Panc1 (cell line): ENCODE results near the gene C1orf87. TPM values are rescaled to one million over a fixed set of nuclear protein-coding genes. Genes with fewer than 3 reads are reported as not detected.

ENCODE experiments used
- ATAC-seq: fragments of 200-7000 bp; cut with Tn5 transposase; 2 replicates; pipeline ENCODE4 v1.9.1; 2020; ENCODE audit warnings: mild to moderate bottlenecking, moderate library complexity
- BruUV-seq: library from RNA; stranded (reverse); fragments of 400-500 nt; replicated peaks from 2 replicates; lab custom pipeline; 2021; lab: Mats Ljungman, UMichigan
- CTCF ChIA-PET: fragments of 300-600 bp; sonication (Branson Sonifier 250); formaldehyde crosslinking; loops from one replicate; lab custom pipeline; 2022; ENCODE audit warnings: antibody characterized with exemption; lab: Charles Lee
- POLR2A ChIA-PET: fragments of 300-600 bp; sonication (Branson Sonifier 250); formaldehyde crosslinking; loops from one replicate; lab custom pipeline; 2022; ENCODE audit warnings: antibody characterized with exemption; lab: Charles Lee
- DNase-seq: peaks from one replicate; pipeline ENCODE4 v3.0.0-alpha.2; 2010; ENCODE audit warnings: low read depth, low spot score
- H3K27ac ChIP-seq: 2 replicates; pipeline ENCODE4 v1.5.1; 2011; ENCODE audit warnings: mild to moderate bottlenecking, low read length, inconsistent platforms
- H3K27me3 ChIP-seq: fragments of 200-500 bp; sonication (Bioruptor generic); 2 replicates; pipeline ENCODE4 v1.6.0; 2014; ENCODE audit warnings: low read length, inconsistent platforms; ENCODE audit not compliant: control insufficient read depth, insufficient read depth
- H3K36me3 ChIP-seq: fragments of 200-500 bp; sonication (Bioruptor generic); 2 replicates; pipeline ENCODE4 v1.5.1; 2014; ENCODE audit warnings: inconsistent platforms, mild to moderate bottlenecking, low read length, moderate library complexity; ENCODE audit not compliant: control insufficient read depth, insufficient read depth
- H3K4me1 ChIP-seq: 2 replicates; pipeline ENCODE4 v1.5.1; 2011; ENCODE audit warnings: inconsistent platforms, mild to moderate bottlenecking, low read length, moderate library complexity; ENCODE audit not compliant: control insufficient read depth, insufficient read depth
- H3K4me3 ChIP-seq, 2 experiments: 2 replicates each; pipeline ENCODE4 v1.5.1; 2011 to 2012; ENCODE audit warnings: low read depth in 2 of 2, low read length in 2 of 2, mild to moderate bottlenecking in 2 of 2, inconsistent platforms in 1 of 2, moderate library complexity in 1 of 2
- H3K9me3 ChIP-seq: fragments of 200-500 bp; sonication (Bioruptor generic); 2 replicates; pipeline ENCODE4 v1.5.1; 2014; ENCODE audit warnings: low read depth, mild to moderate bottlenecking, inconsistent platforms, low read length, moderate library complexity; ENCODE audit not compliant: control insufficient read depth, insufficient read depth
- CTCF ChIP-seq: fragments of 450-650 bp; IDR thresholded peaks from 2 replicates; pipeline ENCODE4 v1.5.1; 2017; ENCODE audit warnings: mild to moderate bottlenecking
- POLR2AphosphoS5 ChIP-seq: IDR thresholded peaks from 2 replicates; pipeline ENCODE4 v1.6.1; 2012; ENCODE audit warnings: mild to moderate bottlenecking, low read depth, low read length, moderate library complexity
- REST ChIP-seq, 2 experiments: IDR thresholded peaks; 2 replicates each; pipeline ENCODE4 v1.6.1; 2011 to 2012; ENCODE audit warnings: low read depth in 2 of 2, control low read depth in 1 of 2, low read length in 1 of 2, mild to moderate bottlenecking in 1 of 2, moderate library complexity in 1 of 2; ENCODE audit not compliant: insufficient read depth in 1 of 2
- SIN3A ChIP-seq: IDR thresholded peaks from 2 replicates; pipeline ENCODE4 v1.6.1; 2012; ENCODE audit warnings: low read depth, mild to moderate bottlenecking, low read length, moderate library complexity, borderline replicate concordance; ENCODE audit not compliant: insufficient read depth
- TCF7L2 ChIP-seq: IDR thresholded peaks from 2 replicates; pipeline ENCODE4 v1.6.1; 2011; ENCODE audit warnings: mild to moderate bottlenecking, low read depth, low read length, inconsistent platforms
- in situ Hi-C: cut with HindIII; loops from 2 replicates; pipeline ENCODE4 v1.10.0; 2016; ENCODE audit warnings: low sequenced_read_pairs, low pct_unique_long_range_greater_than_20kb
- intact Hi-C: fragments of 100-400 bp; cut with micrococcal nuclease; formaldehyde crosslinking; loops from one replicate; pipeline ENCODE4 v1.10.0; 2022; ENCODE audit not compliant: unreplicated experiment
- total RNA-seq: library from RNA; stranded (reverse); gene quantifications from one replicate; pipeline ENCODE4 v1.2.1, GENCODE V29; 2021; ENCODE audit not compliant: unreplicated experiment

C1orf87 gene
- total RNA-seq, 1 experiment from 2014 or later, result not detected

- H3K27ac ChIP-seq, result no peak overlapping the region
- no peak overlapping the region for H3K4me3 ChIP-seq
- BruUV-seq, result no TSS peak
- TF ChIP-seq CTCF, result no peak
- TF ChIP-seq REST (IDR thresholded peaks at IDR 0.05; ENCODE audit: insufficient read depth in 1 of 2, low read depth in 2 of 2, low read length in 1 of 2), result no peak
- TF ChIP-seq POLR2AphosphoS5, result no peak
- TF ChIP-seq SIN3A, result no peak
- TF ChIP-seq TCF7L2, result no peak
- ChIA-PET CTCF (no interaction called here), POLR2A (no interaction called here)
- no peaks in the 10 kb centered on the region for H3K4me1 ChIP-seq
- H3K9me3 ChIP-seq, result no peaks in the 10 kb centered on the region
- no peaks in the 10 kb centered on the region for H3K36me3 ChIP-seq
- ATAC-seq (no peak), DNase-seq (no peak)
- in situ Hi-C loops (no loop called here), intact Hi-C loops (no loop called here)
- H3K27me3 ChIP-seq, result peaks cover 3% of the 10 kb centered on the region; the same call in 1 of the 2 replicates
Observed at GRCh38 chr1:60071296-60071695, 2.3 kb downstream of the C1orf87 start.

GRCh38 chr1:60069691-60070090 is 3.9 kb downstream of the C1orf87 start:
- intact Hi-C loops (no loop called here), in situ Hi-C loops (no loop called here)
- Histone ChIP-seq H3K27me3 (peaks cover 3% of the 10 kb centered on the region; the same call in 1 of the 2 replicates), H3K9me3 (no peaks in the 10 kb centered on the region), H3K27ac (no peak overlapping the region), H3K36me3 (no peaks in the 10 kb centered on the region), H3K4me1 (no peaks in the 10 kb centered on the region), H3K4me3 (no peak overlapping the region)
- ATAC-seq (no peak), DNase-seq (no peak)
- no peak for TF ChIP-seq POLR2AphosphoS5
- no peak for TF ChIP-seq CTCF
- TF ChIP-seq REST (IDR thresholded peaks at IDR 0.05; ENCODE audit: insufficient read depth in 1 of 2, low read depth in 2 of 2, low read length in 1 of 2), result no peak
- no peak for TF ChIP-seq TCF7L2
- no peak for TF ChIP-seq SIN3A
- BruUV-seq, result no TSS peak
- ChIA-PET POLR2A (no interaction called here), CTCF (no interaction called here)
